Measurements from ENCODE around the gene SPR.

DNA sequence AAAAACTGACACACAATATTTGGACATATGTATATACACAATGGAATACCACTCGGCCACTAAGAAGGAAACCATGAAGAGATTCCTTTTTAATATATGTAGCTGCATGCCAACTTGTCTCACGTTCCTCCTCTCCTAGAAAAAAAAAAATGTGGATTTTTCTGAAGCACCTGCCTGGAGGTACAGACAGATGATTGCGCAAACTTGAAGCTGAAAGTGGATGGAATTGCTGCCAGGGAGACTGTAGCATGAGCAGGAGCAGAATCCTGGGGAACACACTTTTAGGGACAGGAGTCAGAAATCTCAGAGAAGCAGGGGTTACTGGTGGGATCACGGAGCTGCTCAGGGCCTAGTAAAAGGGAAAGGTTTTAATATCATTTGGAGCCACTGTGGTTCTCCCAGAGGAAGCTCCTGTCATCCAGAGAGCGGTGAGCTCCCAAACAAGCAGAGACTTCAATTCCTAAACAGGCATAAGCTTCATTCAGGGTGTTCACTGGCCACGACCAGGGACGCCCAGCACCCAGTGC, 640 bp upstream of the SPR start:
- TF ChIP-seq POLR2A (IDR thresholded peaks at IDR 0.05): no peak
- TF ChIP-seq CTCF (IDR thresholded peaks at IDR 0.05): no peak
